GM12874 (cell line): ENCODE measurements around the gene GPR3.

ENCODE experiments used
- CTCF ChIP-seq: IDR thresholded peaks from 2 replicates; pipeline ENCODE4 v1.5.1; 2011; ENCODE audit warnings: low read depth, mild to moderate bottlenecking, control low read depth, low read length, moderate library complexity; ENCODE audit not compliant: insufficient read depth

Gene GPR3

GRCh38 chr1:27374362-27375086 is 17.9 kb upstream of the GPR3 start, which contains the start of gene FCN3:
Gene FCN3 (minus strand): TSS chr1:27374824. CDS start chr1:27374818, 6 bp downstream.
- TF ChIP-seq CTCF, result no peak

- no peak for TF ChIP-seq CTCF
Measured at GRCh38 chr1:27377760-27378495, 14.5 kb upstream of the GPR3 start.

GRCh38 chr1:27379564-27380122 is 12.8 kb upstream of the GPR3 start:
- no peak for TF ChIP-seq CTCF

- TF ChIP-seq CTCF, result no peak
Measured at GRCh38 chr1:27380224-27380623, 12.2 kb upstream of the GPR3 start.

GRCh38 chr1:27380766-27381733 is 11.4 kb upstream of the GPR3 start:
- TF ChIP-seq CTCF, result no peak

- TF ChIP-seq CTCF, result no peak
Measured at GRCh38 chr1:27381969-27382762, 10.3 kb upstream of the GPR3 start.
